ENCODE measurements around the gene CCDC69.
"Not testable (repeated sequence)": the region's sequence is repeated elsewhere in the genome, so short reads cannot be mapped to it uniquely, and the experiment has no call there.

CCDC69 gene, protein sequence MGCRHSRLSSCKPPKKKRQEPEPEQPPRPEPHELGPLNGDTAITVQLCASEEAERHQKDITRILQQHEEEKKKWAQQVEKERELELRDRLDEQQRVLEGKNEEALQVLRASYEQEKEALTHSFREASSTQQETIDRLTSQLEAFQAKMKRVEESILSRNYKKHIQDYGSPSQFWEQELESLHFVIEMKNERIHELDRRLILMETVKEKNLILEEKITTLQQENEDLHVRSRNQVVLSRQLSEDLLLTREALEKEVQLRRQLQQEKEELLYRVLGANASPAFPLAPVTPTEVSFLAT

DNA sequence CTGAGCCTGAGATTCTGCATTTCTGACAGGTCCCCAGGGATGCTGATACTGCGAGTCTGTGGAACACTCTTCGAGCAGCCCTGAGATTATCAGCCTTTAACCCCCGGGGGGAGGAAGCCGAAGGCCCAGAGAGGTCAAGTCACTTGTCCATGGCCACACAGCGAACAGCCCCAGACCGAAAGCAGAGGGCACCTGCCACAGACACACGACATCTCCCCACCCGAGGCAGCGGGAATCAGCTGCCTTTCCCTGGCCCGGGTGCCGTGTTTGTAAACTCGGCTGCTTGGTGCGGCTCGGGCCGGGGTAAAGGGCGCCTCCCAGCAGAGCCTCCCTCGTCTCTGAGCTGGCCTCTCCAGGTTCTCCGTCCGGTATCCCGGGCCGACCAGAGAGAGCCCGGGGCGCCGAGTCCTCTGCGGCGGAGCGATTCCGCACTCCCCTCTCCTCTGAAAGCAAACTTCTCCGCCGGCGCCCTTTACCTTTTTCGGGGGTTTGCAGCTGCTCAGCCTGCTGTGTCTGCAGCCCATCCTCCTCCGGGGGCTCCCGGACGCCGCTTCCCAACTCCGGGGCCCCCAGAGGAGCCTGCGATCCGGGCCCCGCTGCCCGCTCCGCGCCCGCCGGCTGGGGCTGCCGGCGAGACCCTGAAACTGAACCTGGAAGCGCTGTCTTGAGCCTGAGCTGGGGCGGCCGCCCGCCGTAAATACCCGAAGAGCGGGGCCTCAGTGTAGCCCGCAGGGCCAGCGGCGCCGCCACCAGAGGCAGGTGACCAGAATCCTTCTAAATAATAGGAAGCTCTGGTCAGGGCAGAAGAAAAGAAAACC, at the start of gene CCDC69:
Gene CCDC69 (minus strand): TSS at position 646 of the 818 bp plus-strand sequence. CDS start 122 bp downstream, at position 524.
- DNase-seq (ENCODE audit: low spot score), result peak; percentile 22

DNA sequence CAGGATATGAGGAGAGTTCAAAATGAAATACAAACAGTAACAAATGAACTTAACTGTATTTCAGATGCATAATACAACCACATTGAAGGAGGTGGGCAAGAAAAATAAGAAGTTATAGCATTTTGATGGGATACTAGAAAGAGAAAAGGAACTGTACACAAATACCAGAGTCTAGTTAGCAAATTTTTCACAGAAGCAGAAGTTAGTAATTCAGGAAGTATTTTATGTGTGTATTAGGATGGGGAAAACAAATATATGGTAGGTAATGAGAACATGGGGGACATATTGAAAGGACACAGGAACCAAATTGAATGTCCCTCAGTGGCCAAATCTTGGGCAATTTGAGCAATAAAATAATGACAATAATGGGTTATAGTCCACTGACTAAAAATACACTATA, 47.4 kb upstream of the CCDC69 start:
- DNase-seq (ENCODE audit: low spot score), result no peak

DNA sequence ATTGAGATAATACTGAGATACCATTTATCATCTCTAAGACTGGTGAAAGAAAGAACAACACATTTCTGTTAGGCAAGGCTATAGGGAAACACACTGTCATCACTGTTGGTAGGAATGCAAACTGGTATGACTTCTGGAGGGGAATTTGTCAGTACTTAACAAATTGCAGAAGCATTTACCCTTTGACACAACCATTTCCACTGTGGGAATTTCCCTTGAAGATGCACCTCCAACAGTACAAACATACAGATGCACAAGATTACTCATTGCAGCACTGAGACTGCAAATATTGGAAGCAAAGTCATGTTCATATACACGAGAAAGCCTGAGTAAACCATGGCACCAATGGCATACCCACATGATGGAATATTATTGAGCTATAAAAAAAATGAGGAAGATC, 46.7 kb upstream of the CCDC69 start:
- no peak for DNase-seq (ENCODE audit: low spot score)

DNA sequence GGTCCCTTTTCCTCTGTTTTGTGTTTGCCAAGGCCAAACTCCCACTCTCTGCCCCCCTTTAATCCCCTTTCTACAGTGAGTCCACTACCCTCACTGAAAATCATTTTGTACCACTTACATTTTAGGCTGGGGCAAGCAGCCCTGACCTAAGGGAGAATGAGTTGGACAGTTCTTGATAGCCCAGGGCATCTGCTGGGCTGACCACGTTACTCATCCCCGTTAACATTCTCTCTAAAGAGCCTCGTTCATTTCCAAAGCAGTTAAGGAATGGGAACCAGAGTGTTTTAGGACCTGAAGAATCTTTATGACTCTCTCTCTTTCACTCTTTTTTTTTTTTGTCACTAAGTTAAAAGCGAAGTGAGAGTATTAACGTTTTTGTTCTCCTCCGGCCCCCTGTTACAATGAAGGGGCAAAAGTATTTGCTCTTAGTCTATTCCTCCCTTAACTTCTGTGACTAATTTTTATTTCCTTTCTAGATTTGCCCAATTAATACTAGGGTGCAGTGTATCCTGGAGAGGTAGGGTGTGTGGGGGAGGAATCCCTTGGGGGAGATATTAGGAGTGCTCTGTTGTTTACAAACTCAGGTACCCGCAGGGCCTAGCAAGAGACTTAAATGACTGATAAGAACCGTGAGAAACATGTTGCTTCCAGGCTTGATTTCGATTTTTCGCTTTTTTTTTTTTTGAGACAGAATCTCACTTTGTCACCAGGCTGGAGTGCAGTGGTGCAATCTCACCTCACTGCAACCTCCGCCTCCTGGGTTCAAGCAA, 43.8 kb upstream of the CCDC69 start:
- DNase-seq (ENCODE audit: low spot score), result no peak

DNA sequence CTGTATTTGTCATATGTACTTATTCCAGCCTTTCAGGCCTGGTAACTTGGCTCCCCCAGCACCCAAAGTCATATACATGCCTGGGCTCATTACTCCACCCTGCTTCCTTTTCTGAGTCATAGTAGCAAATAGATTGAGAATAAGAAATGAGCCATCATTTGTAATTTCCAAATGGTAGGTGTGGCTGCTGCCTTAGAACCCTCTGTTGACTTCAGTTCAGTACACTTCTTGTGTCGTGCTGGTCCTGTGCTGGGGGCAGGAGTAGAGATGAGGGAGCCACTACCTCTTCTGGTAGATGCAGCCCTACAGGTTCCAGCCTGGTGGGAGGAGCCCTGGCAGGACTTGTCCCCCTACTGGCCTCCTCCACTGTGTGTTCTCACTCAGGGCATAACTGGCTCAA, 40.2 kb upstream of the CCDC69 start:
- DNase-seq (ENCODE audit: low spot score), result no peak

DNA sequence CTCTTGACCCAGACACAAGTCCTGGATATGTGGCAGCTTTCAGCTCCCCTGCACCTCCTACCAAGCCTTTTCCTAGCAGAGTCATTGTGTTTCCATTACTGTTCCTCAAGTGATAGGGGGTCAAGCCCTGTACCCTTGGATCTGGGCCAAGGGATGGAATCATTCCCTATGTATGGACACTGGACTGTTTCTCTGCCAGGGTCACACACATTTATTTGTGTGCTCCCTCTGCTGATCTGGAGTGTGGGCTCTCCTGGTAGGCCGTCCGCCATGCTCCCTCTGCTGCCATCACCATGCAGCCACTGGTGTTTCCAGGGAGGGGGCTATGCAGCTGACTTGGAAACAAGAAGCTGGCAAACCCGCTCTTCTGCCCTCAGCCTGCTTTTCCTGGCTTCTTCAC, 38.6 kb upstream of the CCDC69 start:
- no peak for DNase-seq (ENCODE audit: low spot score)

DNA sequence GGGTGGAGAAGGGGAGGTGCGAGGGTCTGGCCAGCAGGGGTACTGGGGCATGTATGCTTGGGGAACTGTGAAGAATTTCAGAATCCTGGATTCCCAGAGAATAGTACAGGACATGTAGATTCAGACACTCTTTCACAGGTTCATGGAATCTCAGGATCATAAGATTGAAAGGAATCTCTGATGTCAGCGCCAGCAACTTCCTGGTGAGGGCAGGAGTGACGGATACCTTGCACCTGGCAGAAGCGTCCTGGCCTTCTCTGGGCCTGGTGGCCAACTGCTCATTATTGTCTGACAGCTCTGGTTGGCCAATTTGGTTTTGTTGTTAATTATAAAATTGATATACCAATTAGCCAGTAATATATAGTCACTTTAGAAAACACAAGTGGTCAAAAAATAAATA, 36.0 kb upstream of the CCDC69 start:
- DNase-seq (ENCODE audit: low spot score), result no peak

DNA sequence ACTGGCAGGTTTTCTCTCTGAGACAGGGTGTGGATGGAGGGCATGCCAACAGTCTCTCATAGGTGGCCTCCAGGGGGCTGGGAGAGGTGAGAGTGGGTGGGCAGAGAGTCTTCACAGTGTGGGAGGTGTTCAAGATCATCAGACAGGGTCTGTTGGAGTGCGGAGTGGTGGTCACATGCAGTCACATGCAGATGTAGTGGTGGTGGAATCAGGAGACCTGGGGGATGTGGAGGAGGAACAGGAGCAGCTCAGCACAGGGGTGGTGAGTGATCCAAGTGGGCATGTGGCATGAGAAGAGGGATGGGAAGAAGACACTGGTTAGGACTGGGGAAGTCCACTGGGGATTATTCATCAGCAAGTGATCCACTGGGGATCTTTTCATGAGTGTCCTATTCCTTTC, 34.9 kb upstream of the CCDC69 start:
- DNase-seq (ENCODE audit: low spot score), result no peak

DNA sequence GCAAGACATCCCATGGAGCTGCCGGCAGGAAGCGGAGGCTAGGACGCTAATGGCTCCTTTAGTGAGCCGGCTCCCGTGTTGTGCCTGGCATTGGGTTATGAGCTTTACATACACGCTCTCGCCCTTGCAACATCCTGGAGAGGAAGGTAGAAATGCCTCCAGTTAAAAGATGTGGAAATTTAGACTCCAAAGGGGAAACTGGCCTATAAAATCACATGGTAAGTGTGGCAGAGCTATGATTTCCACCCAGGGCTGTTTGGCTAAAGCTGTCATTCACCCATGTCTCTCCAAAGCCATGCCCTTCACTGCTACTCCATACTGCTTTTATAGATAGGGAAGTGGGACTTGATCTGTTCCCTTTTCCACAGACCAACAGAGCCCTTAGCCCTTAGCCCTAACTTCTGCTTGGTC, 34.3 kb upstream of the CCDC69 start:
- DNase-seq (ENCODE audit: low spot score), result no peak

DNA sequence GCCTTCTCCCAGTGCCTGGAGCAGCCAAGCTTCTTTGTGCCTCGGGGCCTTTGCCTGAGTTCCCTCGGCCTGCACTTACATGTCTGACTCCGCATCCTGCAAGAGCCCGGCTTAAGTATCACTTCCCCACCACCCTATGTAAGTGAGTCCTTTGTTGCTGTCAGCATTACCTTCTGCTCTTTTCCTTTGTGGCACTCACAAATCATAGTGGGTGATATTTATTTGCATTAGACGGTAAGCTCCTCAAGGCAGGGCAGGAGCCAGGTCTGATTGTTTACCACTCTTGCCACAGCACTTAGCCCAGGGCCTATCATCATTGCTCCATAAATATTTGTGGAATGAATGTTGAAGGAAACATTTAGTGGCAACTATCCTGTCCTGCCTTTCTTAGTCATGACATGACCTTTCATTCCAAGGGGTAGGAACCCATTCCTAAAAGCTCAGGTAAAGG, 33.9 kb upstream of the CCDC69 start:
- DNase-seq (ENCODE audit: low spot score), result no peak

DNA sequence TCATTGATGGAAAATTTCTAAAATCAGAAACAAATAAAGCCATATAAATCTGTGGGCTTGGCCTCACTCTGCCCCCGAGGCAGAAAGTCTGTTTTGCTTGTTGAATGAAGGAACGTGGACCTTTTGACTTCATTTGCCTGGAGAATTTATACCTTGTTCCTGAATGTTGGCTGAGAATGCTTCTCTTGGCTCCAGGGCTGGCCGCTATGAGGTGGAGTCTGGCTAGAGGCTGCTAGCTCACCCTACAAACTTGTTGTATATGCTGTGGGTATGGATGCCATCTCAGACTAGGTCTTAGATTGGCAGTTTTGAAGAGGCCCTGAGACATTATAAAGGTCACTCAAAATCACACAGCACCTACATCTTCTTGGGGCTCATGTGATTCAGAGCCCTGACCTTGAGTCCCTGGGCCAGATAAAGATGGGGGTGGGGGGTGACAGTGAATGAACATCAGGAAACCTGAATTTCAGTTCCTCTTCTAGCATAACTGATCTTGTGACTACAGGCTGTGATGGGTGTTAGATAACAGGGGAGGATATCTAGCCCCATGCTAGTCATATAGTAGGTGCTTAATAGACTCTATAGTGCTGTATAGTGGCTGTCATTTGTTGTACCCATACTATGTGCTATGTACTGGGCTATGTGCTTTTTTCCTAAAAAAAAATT, 31.9 kb upstream of the CCDC69 start:
- no peak for DNase-seq (ENCODE audit: low spot score)

DNA sequence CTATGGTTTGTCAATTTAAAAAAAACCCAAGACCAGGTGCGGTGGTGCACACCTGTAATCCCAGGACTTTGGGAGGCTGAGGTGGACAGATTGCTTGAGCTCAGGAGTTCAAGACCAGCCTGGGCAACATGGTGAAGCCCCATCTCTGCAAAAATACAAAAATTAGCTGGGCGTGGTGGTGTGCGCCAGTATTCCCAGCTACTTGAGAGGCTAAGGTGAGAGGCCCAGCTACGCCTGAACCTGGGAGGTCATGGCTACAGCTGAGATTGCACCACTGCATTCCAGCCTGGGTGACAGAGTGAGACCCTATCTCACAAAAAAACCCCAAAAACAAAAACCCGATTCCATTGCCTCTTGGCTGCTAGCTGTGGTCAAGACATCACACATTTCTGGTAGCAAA, 31.1 kb upstream of the CCDC69 start:
- not testable (repeated sequence) for DNase-seq (ENCODE audit: low spot score)

DNA sequence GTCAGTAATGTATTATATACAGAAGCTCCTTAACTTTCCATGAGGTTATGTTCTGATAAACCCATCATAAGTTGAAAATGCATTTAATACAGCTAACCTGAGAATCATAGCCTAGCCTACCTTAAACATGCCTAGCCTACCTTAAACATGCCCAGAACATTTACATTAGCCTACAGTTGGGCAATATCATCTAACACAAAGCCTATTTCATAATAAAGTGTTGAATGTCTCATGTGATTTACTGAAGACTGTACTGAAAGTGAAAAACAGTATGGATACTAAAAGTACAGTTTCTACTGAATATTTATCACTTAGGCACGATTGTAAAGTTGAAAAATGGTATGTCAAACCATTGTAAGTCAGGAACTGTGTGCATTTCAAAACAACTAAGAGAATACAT, 30.7 kb upstream of the CCDC69 start:
- no peak for DNase-seq (ENCODE audit: low spot score)

DNA sequence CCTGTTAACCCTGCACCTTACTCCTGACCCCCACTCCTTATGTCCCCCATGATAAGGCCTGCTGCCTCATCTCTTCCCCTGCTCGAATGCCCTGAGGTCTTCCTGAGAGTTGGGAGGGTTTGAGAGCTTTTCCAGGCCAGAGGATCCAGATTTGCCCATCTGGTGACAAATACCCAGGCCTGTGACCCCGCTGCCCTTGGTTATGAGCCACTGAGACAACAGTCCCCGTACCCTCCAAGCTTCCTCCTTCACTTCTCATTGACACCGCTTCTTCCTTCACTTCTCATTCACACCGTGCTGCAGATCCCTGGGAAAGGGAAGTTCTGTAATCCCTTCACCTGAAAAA, 29.7 kb upstream of the CCDC69 start:
- no peak for DNase-seq (ENCODE audit: low spot score)

DNA sequence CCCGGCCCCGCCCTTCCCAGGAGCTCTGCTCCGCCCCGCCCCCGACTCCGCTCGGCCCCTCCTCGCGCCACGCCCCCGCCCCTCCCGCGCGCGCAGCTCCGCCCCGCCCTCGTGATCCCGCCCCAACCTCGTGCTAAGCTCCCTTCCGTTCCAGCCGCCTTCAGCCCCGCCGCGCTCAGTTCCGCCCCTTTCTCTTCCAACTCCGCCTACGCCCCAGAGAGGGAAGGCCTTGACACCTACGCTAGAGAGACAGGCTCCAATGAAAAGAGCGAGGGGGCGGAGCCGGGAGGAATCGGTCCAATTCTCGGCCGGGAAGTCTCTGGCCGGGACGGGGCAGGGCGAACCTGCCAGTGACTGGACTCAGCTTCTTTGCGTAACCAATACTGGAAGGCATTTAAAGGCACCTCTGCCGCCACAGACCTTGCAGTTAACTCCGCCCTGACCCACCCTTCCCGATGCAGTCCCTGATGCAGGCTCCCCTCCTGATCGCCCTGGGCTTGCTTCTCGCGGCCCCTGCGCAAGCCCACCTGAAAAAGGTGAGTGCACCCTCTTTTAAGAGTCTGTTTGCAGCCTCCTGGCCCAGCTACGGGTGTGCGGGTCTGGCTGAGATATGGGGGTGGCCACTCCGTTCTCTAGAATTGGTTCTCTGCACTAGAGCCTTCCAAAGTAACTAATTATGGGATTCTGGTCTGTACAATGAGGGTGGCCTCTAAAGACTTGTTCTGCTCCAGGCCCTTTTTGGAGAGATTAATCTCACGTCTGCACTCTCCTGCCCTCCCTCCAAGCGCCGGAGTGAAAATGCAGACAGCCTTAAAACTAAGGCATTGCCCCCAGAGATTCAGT, 29.1 kb upstream of the CCDC69 start, which contains the start of gene GM2A:
Gene GM2A (plus strand): TSS at position 424 of the 843 bp plus-strand sequence. CDS start 32 bp downstream, at position 456.
- DNase-seq (ENCODE audit: low spot score), result peak; percentile 98

DNA sequence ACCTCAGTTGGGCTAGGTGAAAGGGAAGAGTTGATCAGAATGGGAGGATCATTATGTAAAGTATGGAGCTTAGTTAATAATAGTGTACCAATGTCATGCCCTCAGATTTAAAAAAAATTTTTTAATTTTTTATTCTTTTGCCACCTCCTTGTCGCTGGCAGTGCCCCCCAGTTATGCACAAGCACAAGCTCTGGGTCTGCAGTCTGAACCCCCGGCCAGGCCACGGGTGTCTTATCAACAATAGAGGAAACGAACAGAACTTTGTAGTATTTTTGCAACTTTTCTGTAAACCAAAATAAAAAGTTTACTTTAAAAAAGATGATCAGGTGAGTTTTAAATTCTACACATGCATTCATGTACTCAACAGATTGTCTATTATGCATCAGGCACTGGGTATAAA, 27.7 kb upstream of the CCDC69 start:
- no peak for DNase-seq (ENCODE audit: low spot score)

DNA sequence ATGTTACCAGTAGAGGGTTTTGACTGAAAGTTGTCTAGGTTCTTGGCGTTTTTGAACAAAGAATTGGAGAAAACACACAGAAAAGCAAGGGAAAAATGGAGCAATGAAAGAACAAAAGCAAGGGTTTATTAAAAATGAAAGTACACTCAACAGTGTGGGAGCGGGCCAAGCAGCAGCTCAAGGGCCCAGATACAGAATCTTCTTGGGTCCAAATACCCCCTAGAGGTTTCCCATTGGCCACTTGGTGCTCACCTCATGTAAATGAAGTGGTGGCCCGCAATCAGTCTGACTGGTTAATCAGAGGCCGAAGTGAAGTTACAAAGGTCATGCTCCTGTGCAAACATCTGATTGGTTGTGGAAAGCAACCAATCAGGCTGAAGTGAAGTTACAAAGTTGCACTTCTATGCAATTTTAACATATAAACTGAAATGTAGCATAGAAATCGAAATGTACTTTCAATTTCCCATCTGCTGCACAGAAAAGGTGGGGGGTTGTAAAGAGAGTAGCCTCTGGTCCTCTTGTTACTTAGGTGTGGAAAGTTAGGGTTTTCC, 27.2 kb upstream of the CCDC69 start:
- DNase-seq (ENCODE audit: low spot score), result no peak

DNA sequence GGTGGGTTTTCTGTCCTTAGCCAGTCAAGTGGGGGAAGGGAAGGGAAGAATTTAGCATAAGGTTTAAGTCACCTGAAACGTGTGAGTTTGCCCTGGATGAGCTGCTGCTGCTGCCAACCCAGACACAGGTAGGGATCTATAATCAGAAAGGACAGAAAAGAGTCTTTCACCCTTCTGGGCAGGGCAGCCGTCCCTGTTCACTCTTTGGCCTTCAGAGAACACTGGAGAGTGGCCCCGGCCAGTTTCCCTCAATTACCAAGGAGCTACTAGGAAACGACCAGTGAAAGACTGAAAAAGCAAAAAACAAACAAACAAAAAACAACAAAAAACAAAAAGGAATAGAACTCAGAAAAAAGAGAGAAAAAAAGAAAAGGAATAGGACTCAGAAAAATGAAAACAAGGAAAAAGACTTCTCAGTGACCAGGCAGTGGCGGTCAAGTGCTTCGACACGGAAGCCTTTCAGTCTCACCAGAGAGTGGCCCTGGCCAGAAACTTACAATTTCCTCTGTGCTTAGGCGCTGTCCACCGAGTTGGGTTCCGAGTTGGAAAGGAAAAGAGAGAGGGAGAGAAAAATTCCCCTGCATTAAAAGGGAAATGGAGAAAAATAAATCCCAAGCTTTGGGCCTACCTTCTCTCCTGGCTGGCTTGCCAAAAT, 26.6 kb upstream of the CCDC69 start:
- DNase-seq (ENCODE audit: low spot score), result no peak

DNA sequence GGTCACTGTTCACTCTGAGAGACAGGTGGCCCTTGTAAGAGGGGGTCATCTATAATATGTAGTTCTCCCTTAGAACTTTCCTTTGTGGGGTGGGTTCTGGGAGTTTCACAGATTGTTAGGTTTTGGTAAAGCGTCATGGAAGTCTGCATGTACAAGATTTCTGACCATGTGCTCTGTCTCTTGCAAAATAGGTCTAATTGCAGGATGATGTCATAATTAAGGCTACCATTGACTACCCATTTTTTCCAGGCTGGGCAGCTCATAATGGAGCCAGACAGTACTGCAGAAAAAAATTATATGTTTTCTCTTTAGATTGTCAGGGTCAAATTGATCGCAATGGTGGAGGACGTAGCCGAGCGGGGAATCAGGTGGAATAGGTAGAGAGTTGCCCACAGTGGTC, 25.4 kb upstream of the CCDC69 start:
- no peak for DNase-seq (ENCODE audit: low spot score)

DNA sequence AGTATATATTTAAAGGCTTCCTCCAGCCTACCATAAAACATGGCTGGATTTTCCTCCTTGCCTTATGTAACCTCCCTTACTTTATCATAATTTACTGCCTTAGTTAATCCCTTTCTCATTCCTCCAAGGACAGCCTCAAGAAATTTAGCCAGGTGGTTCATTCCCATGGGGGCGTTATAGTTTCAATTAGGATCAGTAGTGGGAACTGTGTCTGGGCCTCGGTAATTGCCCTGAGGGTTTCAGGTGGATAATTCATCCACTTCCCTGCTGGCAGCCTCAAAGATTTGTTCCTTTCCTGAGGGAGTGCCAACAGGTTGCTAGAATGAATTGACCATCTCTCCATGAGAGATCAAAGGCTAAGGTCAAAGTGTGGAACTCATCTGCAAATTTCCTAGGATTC, 24.8 kb upstream of the CCDC69 start:
- DNase-seq (ENCODE audit: low spot score), result no peak

Measured in COLO829 (cell line).